OCI-LY1 (cell line): ENCODE data around the gene MVB12B.

ENCODE experiments used
- H2AFZ ChIP-seq: fragments of 200-600 bp; sonication (generic), shearing (Covaris generic); 2 replicates; pipeline ENCODE4 v1.6.0; 2014; ENCODE audit warnings: antibody characterized with exemption, mild to moderate bottlenecking, low read length
- H3F3A ChIP-seq: fragments of 200-600 bp; sonication (generic), shearing (Covaris generic); 2 replicates; pipeline ENCODE4 v1.6.0; 2014; ENCODE audit warnings: mild to moderate bottlenecking, antibody characterized with exemption, low read length, moderate library complexity; ENCODE audit not compliant: insufficient read depth
- H3K27ac ChIP-seq: fragments of 200-600 bp; sonication (generic); 2 replicates; pipeline ENCODE4 v1.5.1; 2014; ENCODE audit warnings: low read length, mixed run types, mild to moderate bottlenecking, low read depth; ENCODE audit not compliant: poor library complexity, severe bottlenecking
- H3K27me3 ChIP-seq: fragments of 200-600 bp; sonication (generic); 2 replicates; pipeline ENCODE4 v1.6.0; 2014; ENCODE audit warnings: antibody characterized with exemption, mild to moderate bottlenecking, low read length, moderate library complexity; ENCODE audit not compliant: insufficient read depth
- H3K36me3 ChIP-seq: fragments of 200-600 bp; sonication (generic); 2 replicates; pipeline ENCODE4 v1.6.1; 2014; ENCODE audit warnings: mild to moderate bottlenecking, antibody characterized with exemption, low read length, moderate library complexity, mixed read lengths; ENCODE audit not compliant: insufficient read depth
- H3K4me1 ChIP-seq: fragments of 200-600 bp; sonication (generic); 2 replicates; pipeline ENCODE4 v1.5.1; 2014; ENCODE audit warnings: mild to moderate bottlenecking, low read length, moderate library complexity; ENCODE audit not compliant: insufficient read depth, severe bottlenecking
- H3K4me2 ChIP-seq: fragments of 200-600 bp; sonication (generic), shearing (Covaris generic); 2 replicates; pipeline ENCODE4 v1.6.1; 2014; ENCODE audit warnings: low read length
- H3K4me3 ChIP-seq: fragments of 200-600 bp; sonication (generic); 2 replicates; pipeline ENCODE4 v1.5.1; 2014; ENCODE audit warnings: low read length, low read depth, mild to moderate bottlenecking, mixed read lengths; ENCODE audit not compliant: poor library complexity, severe bottlenecking
- H3K79me2 ChIP-seq: fragments of 200-600 bp; shearing (Covaris generic); 2 replicates; pipeline ENCODE4 v1.6.1; 2016; ENCODE audit warnings: mixed run types, low read length, mixed read lengths; ENCODE audit not compliant: insufficient read depth
- H3K9ac ChIP-seq: fragments of 200-600 bp; sonication (generic), shearing (Covaris generic); 2 replicates; pipeline ENCODE4 v1.6.1; 2014; ENCODE audit warnings: mild to moderate bottlenecking, low read length, mixed read lengths
- H3K9me2 ChIP-seq: fragments of 200-600 bp; sonication (generic), shearing (Covaris generic); 2 replicates; pipeline ENCODE4 v1.6.1; 2014; ENCODE audit warnings: low read depth, mild to moderate bottlenecking, low read length, mixed read lengths
- H3K9me3 ChIP-seq: fragments of 200-600 bp; shearing (Covaris generic); 2 replicates; pipeline ENCODE4 v1.6.1; 2014; ENCODE audit warnings: low read length, mixed read lengths
- H4K20me1 ChIP-seq: fragments of 200-600 bp; sonication (generic), shearing (Covaris generic); 2 replicates; pipeline ENCODE4 v1.6.0; 2016; ENCODE audit warnings: mild to moderate bottlenecking, low read length; ENCODE audit not compliant: insufficient read depth
- CTCF ChIP-seq: fragments of 200-600 bp; sonication (generic), shearing (Covaris generic); IDR thresholded peaks from 2 replicates; pipeline ENCODE4 v1.5.1; 2017; ENCODE audit warnings: mild to moderate bottlenecking, antibody characterized with exemption, low read length, moderate library complexity, mixed read lengths
- EZH2 ChIP-seq: fragments of 200-600 bp; sonication (generic), shearing (Covaris generic); IDR thresholded peaks from 2 replicates; pipeline ENCODE4 v1.8.0; 2017; ENCODE audit warnings: borderline replicate concordance, mixed run types, mild to moderate bottlenecking, antibody characterized with exemption, low read length, moderate library complexity, mixed read lengths

The MVB12B gene

GRCh38 chr9:126292736-126293521 is 33.7 kb upstream of the MVB12B start:
- H2AFZ ChIP-seq = no peak overlapping the region
- H3K79me2 ChIP-seq = no peaks in the 10 kb centered on the region
- H3K9me2 ChIP-seq = no peaks in the 10 kb centered on the region
- no peak overlapping the region for H3K4me2 ChIP-seq
- no peaks in the 10 kb centered on the region for H3K27me3 ChIP-seq
- no peaks in the 10 kb centered on the region for H3K4me1 ChIP-seq
- H3K27ac ChIP-seq = no peak overlapping the region
- H3K9me3 ChIP-seq = no peaks in the 10 kb centered on the region
- H3F3A ChIP-seq = no peaks in the 10 kb centered on the region
- H3K4me3 ChIP-seq = no peak overlapping the region
- H3K9ac ChIP-seq = no peak overlapping the region
- no peak for TF ChIP-seq CTCF
- TF ChIP-seq EZH2 = no peak
- H4K20me1 ChIP-seq = no peaks in the 10 kb centered on the region
- no peaks in the 10 kb centered on the region for H3K36me3 ChIP-seq

- Histone ChIP-seq H3K4me3 (no peak overlapping the region), H3K27ac (no peak overlapping the region), H3K4me2 (no peak overlapping the region), H3K27me3 (no peaks in the 10 kb centered on the region), H3K9me2 (no peaks in the 10 kb centered on the region), H3K9me3 (no peaks in the 10 kb centered on the region), H3K4me1 (no peaks in the 10 kb centered on the region), H3K36me3 (no peaks in the 10 kb centered on the region), H3K79me2 (no peaks in the 10 kb centered on the region), H3F3A (no peaks in the 10 kb centered on the region), H3K9ac (no peak overlapping the region), H4K20me1 (no peaks in the 10 kb centered on the region), H2AFZ (no peak overlapping the region)
- peak; percentile 59; the same call in 1 of the 2 replicates for TF ChIP-seq CTCF
- no peak for TF ChIP-seq EZH2
These were observed 33.1 kb upstream of the MVB12B start for GRCh38 chr9:126293522-126293889.

GRCh38 chr9:126294331-126295081 is 32.1 kb upstream of the MVB12B start:
- Histone ChIP-seq H3K36me3 (no peaks in the 10 kb centered on the region), H3K27me3 (no peaks in the 10 kb centered on the region), H3K79me2 (no peaks in the 10 kb centered on the region), H3K27ac (no peak overlapping the region), H3K9me2 (no peaks in the 10 kb centered on the region), H3K4me3 (no peak overlapping the region), H2AFZ (no peak overlapping the region), H4K20me1 (no peaks in the 10 kb centered on the region), H3K9me3 (no peaks in the 10 kb centered on the region), H3K9ac (no peak overlapping the region), H3K4me1 (no peaks in the 10 kb centered on the region), H3K4me2 (no peak overlapping the region), H3F3A (no peaks in the 10 kb centered on the region)
- TF ChIP-seq CTCF = no peak
- TF ChIP-seq EZH2 = no peak
